Neural cell (in vitro differentiated cells): ENCODE measurements around the gene SLC16A3. TPM values are rescaled to one million over a fixed set of nuclear protein-coding genes. Genes with fewer than 3 reads are reported as not detected.

ENCODE experiments used
- H2AFZ ChIP-seq: fragments of 200-600, 300-800 bp; sonication (generic), shearing (Covaris generic); 2 replicates; pipeline ENCODE4 v1.6.0; 2014; ENCODE audit warnings: low read depth, mild to moderate bottlenecking, antibody characterized with exemption, low read length, moderate library complexity
- H3F3A ChIP-seq: fragments of 200-600 bp; shearing (Covaris generic); 2 replicates; pipeline ENCODE4 v1.6.1; 2016; ENCODE audit warnings: mild to moderate bottlenecking, moderate library complexity, mixed read lengths, antibody characterized with exemption, low read length; ENCODE audit not compliant: insufficient read depth, poor library complexity, severe bottlenecking
- H3K27ac ChIP-seq: fragments of 200-600, 300-800 bp; sonication (generic), shearing (Covaris generic); 2 replicates; pipeline ENCODE4 v1.5.1; 2014; ENCODE audit warnings: mild to moderate bottlenecking, low read length, moderate library complexity
- H3K27me3 ChIP-seq: fragments of 300-800, 200-600 bp; sonication (generic), shearing (Covaris generic); 2 replicates; pipeline ENCODE4 v1.6.0; 2014; ENCODE audit warnings: mild to moderate bottlenecking, low read depth, low read length, moderate library complexity; ENCODE audit not compliant: insufficient read depth
- H3K36me3 ChIP-seq: fragments of 300-800, 200-600 bp; sonication (generic), shearing (Covaris generic); 2 replicates; pipeline ENCODE4 v1.5.1; 2014; ENCODE audit warnings: mild to moderate bottlenecking, antibody characterized with exemption, low read length, moderate library complexity; ENCODE audit not compliant: insufficient read depth
- H3K4me2 ChIP-seq: fragments of 300-800, 200-600 bp; sonication (generic), shearing (Covaris generic); 2 replicates; pipeline ENCODE4 v1.6.0; 2014; ENCODE audit warnings: mild to moderate bottlenecking, low read length
- H3K4me3 ChIP-seq: fragments of 300-800, 200-600 bp; sonication (generic), shearing (Covaris generic); 2 replicates; pipeline ENCODE4 v1.5.1; 2014; ENCODE audit warnings: mild to moderate bottlenecking, low read length, moderate library complexity
- H3K79me2 ChIP-seq: fragments of 200-600 bp; shearing (Covaris generic); replicated peaks from 2 replicates; pipeline ENCODE4 v1.6.0; 2014; ENCODE audit warnings: mild to moderate bottlenecking, low read length, moderate library complexity; ENCODE audit not compliant: insufficient read depth
- H3K9ac ChIP-seq: fragments of 300-800, 200-600 bp; sonication (generic), shearing (Covaris generic); 2 replicates; pipeline ENCODE4 v1.6.1; 2016; ENCODE audit warnings: mild to moderate bottlenecking, low read length, mixed read lengths
- H3K9me2 ChIP-seq: fragments of 200-600 bp; shearing (Covaris generic); 2 replicates; pipeline ENCODE4 v1.6.1; 2016; ENCODE audit warnings: mild to moderate bottlenecking, low read length, mixed read lengths; ENCODE audit not compliant: insufficient read depth
- H3K9me3 ChIP-seq: fragments of 200-600, 300-800 bp; sonication (generic), shearing (Covaris generic); 2 replicates; pipeline ENCODE4 v1.6.1; 2016; ENCODE audit warnings: mild to moderate bottlenecking, mixed run types, low read length, moderate library complexity, mixed read lengths
- H4K20me1 ChIP-seq: fragments of 200-600 bp; shearing (Covaris generic); 2 replicates; pipeline ENCODE4 v1.6.1; 2016; ENCODE audit warnings: mild to moderate bottlenecking, mixed run types; ENCODE audit not compliant: insufficient read depth
- EP300 ChIP-seq: fragments of 450-650 bp; conservative IDR thresholded peaks from 2 replicates; pipeline ENCODE4 v1.6.1; 2014; ENCODE audit warnings: antibody characterized with exemption, mild to moderate bottlenecking, moderate library complexity; ENCODE audit not compliant: poor library complexity, severe bottlenecking
- EZH2 ChIP-seq: fragments of 200-600, 300-800 bp; shearing (Covaris generic), sonication (generic); IDR thresholded peaks from 2 replicates; pipeline ENCODE4 v1.6.1; 2014; ENCODE audit warnings: antibody characterized with exemption, low read length, borderline replicate concordance, mild to moderate bottlenecking; ENCODE audit not compliant: insufficient read depth, poor library complexity, severe bottlenecking
- MXI1 ChIP-seq: fragments of 450-650 bp; conservative IDR thresholded peaks from 2 replicates; pipeline ENCODE4 v1.6.1; 2014; ENCODE audit warnings: antibody characterized with exemption, mild to moderate bottlenecking; ENCODE audit not compliant: poor library complexity, severe bottlenecking
- POLR2AphosphoS5 ChIP-seq: IDR thresholded peaks from 2 replicates; pipeline ENCODE4 v1.6.1; 2012
- RAD21 ChIP-seq: fragments of 450-650 bp; conservative IDR thresholded peaks from 2 replicates; pipeline ENCODE4 v1.6.1; 2014; ENCODE audit warnings: antibody characterized with exemption, mild to moderate bottlenecking, moderate library complexity
- SMC3 ChIP-seq: fragments of 450-650 bp; conservative IDR thresholded peaks from 2 replicates; pipeline ENCODE4 v1.6.1; 2014; ENCODE audit warnings: antibody characterized with exemption, mild to moderate bottlenecking, moderate library complexity; ENCODE audit not compliant: poor library complexity
- TAF1 ChIP-seq: IDR thresholded peaks from 2 replicates; pipeline ENCODE4 v1.6.1; 2012; ENCODE audit warnings: low read depth
- polyA minus RNA-seq: library from RNA; depleted of rRNA, polyadenylated mRNA; stranded (reverse); fragments of >200 nt; gene quantifications from 2 replicates; pipeline ENCODE4 v1.2.3, GENCODE V29; 2014
- polyA plus RNA-seq: library from polyadenylated mRNA; depleted of rRNA; stranded (reverse); fragments of >200 nt; gene quantifications from 2 replicates; pipeline ENCODE4 v1.2.3, GENCODE V29; 2014
- TF ChIP-seq, protein P1 (sequence below): fragments of 450-650 bp; IDR thresholded peaks from 2 replicates; pipeline ENCODE4 v1.5.1; 2014; ENCODE audit warnings: antibody characterized with exemption, mild to moderate bottlenecking, moderate library complexity; ENCODE audit not compliant: poor library complexity, severe bottlenecking
- TF ChIP-seq, protein P2 (sequence below): IDR thresholded peaks from 2 replicates; pipeline ENCODE4 v1.6.1; 2012; ENCODE audit warnings: borderline replicate concordance

SLC16A3 gene
- polyA plus RNA-seq, result 0.56 and 0.98 TPM in 2 replicates
- polyA minus RNA-seq, result 0.23 and 0.49 TPM in 2 replicates

DNA sequence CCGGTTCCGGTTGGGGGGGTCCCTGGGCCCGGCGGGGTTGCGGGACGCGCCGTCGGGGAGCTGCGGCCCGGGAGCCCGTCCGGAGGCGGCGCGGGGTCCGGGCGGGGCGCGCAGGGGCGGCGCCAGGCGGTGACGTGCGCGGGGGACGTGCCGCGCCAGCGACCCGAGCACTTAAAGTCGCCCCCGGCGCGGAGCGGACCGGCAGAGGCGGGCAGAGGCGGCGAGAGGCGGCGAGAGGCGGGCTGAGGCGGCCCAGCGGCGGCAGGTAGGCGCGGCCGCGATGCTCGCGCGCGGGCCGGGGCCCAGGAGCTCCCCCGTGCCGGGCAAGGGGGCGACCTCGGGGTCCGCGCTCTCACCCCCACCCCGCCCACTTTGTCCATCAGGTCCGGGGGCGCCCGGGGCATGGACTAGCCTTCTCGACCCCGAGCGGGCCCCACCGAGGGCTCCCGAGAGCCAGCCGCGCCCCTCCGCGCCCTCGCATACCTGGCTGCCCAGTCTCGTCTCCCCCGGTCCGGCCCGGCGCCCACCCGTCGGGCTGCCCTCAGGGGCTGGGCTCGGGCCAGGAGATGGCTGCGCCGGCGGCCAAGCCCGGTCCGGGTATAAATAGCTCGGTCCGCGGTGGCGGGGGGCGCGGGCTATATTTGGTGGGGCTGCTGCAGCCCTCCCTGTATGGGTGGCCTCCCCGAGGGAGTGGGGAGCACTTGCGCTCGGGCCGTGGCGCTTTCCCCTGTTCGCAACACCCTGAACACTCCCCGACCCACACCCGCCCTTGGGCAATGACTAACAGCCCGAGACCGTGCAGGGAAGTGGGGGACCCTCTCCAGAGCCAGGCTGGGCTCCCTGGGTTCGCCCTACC is at the start of gene SLC16A3:
Gene SLC16A3 (plus strand): TSS at position 201 of the 856 bp plus-strand sequence. CDS start 6,967 bp downstream, outside the sequence.
- Histone ChIP-seq H3F3A (no peaks in the 10 kb centered on the region), H3K4me2 (no peak within 1 kb of the TSS), H2AFZ (no peak within 1 kb of the TSS), H3K9me3 (no peaks in the 10 kb centered on the region), H3K27me3 (peaks cover 45% of the 10 kb centered on the region), H4K20me1 (no peaks in the 10 kb centered on the region), H3K9me2 (no peaks in the 10 kb centered on the region), H3K9ac (no peak within 1 kb of the TSS), H3K27ac (no peak within 1 kb of the TSS), H3K36me3 (no peaks in the 10 kb centered on the region), H3K4me3 (peak within 1 kb of the TSS; percentile 25), H3K79me2 (no peaks in the 10 kb centered on the region)
- TF ChIP-seq TAF1 (no peak), RAD21 (no peak), POLR2AphosphoS5 (no peak), MXI1 (no peak), SMC3 (no peak), EP300 (no peak), EZH2 (no peak)
- TF ChIP-seq, protein P1, sequence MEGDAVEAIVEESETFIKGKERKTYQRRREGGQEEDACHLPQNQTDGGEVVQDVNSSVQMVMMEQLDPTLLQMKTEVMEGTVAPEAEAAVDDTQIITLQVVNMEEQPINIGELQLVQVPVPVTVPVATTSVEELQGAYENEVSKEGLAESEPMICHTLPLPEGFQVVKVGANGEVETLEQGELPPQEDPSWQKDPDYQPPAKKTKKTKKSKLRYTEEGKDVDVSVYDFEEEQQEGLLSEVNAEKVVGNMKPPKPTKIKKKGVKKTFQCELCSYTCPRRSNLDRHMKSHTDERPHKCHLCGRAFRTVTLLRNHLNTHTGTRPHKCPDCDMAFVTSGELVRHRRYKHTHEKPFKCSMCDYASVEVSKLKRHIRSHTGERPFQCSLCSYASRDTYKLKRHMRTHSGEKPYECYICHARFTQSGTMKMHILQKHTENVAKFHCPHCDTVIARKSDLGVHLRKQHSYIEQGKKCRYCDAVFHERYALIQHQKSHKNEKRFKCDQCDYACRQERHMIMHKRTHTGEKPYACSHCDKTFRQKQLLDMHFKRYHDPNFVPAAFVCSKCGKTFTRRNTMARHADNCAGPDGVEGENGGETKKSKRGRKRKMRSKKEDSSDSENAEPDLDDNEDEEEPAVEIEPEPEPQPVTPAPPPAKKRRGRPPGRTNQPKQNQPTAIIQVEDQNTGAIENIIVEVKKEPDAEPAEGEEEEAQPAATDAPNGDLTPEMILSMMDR, result no peak
- TF ChIP-seq, protein P2, sequence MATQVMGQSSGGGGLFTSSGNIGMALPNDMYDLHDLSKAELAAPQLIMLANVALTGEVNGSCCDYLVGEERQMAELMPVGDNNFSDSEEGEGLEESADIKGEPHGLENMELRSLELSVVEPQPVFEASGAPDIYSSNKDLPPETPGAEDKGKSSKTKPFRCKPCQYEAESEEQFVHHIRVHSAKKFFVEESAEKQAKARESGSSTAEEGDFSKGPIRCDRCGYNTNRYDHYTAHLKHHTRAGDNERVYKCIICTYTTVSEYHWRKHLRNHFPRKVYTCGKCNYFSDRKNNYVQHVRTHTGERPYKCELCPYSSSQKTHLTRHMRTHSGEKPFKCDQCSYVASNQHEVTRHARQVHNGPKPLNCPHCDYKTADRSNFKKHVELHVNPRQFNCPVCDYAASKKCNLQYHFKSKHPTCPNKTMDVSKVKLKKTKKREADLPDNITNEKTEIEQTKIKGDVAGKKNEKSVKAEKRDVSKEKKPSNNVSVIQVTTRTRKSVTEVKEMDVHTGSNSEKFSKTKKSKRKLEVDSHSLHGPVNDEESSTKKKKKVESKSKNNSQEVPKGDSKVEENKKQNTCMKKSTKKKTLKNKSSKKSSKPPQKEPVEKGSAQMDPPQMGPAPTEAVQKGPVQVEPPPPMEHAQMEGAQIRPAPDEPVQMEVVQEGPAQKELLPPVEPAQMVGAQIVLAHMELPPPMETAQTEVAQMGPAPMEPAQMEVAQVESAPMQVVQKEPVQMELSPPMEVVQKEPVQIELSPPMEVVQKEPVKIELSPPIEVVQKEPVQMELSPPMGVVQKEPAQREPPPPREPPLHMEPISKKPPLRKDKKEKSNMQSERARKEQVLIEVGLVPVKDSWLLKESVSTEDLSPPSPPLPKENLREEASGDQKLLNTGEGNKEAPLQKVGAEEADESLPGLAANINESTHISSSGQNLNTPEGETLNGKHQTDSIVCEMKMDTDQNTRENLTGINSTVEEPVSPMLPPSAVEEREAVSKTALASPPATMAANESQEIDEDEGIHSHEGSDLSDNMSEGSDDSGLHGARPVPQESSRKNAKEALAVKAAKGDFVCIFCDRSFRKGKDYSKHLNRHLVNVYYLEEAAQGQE, result no peak

DNA sequence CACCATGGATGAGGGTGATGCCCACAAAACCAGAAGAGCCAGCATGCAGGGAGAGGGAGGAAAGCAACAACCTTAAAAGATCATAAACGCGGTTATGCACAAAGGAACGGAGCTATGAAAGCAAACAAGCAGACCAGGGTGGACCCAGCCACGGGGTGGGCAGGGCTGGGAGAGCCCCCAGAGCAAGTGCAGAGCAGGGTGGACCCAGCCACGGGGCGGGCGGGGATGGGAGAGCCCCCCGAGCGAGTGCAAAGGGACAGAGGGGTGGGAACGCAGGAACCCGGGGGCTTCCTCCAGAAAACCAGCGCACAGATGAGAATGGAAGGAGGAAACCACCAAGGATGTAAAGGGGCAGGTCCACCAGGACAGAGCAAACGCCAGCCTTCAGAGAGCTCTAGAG is 49.4 kb upstream of the SLC16A3 start:
- H3K79me2 ChIP-seq, result no peaks in the 10 kb centered on the region
- H3K9me3 ChIP-seq, result no peaks in the 10 kb centered on the region
- H3K27ac ChIP-seq, result no peak overlapping the region
- H3K27me3 ChIP-seq, result no peaks in the 10 kb centered on the region
- no peaks in the 10 kb centered on the region for H3K36me3 ChIP-seq
- H3K9ac ChIP-seq, result no peak overlapping the region
- H4K20me1 ChIP-seq, result no peaks in the 10 kb centered on the region
- no peaks in the 10 kb centered on the region for H3F3A ChIP-seq
- H3K4me3 ChIP-seq, result no peak overlapping the region
- TF ChIP-seq POLR2AphosphoS5, result no peak
- TF ChIP-seq MXI1, result no peak
- TF ChIP-seq, protein P1, result no peak
- no peak for TF ChIP-seq EZH2
- no peak for TF ChIP-seq EP300
- TF ChIP-seq TAF1, result no peak
- TF ChIP-seq RAD21, result no peak
- TF ChIP-seq SMC3, result no peak
- TF ChIP-seq, protein P2, result no peak
- no peak overlapping the region for H2AFZ ChIP-seq
- no peaks in the 10 kb centered on the region for H3K9me2 ChIP-seq
- H3K4me2 ChIP-seq, result no peak overlapping the region
